Measurements from ENCODE around the gene FAM9C.
"Not testable (repeated sequence)": the region's sequence is repeated elsewhere in the genome, so short reads cannot be mapped to it uniquely, and the experiment has no call there.

The FAM9C gene

GRCh38 chrX:13044441-13044840 is at the start of gene FAM9C:
Gene FAM9C (minus strand): TSS chrX:13044620. CDS start chrX:13043789, 831 bp downstream.
- no peak for DNase-seq (ENCODE audit: low read depth)

- DNase-seq (ENCODE audit: low read depth): no peak
Observed at GRCh38 chrX:13093529-13094140, 49.2 kb upstream of the FAM9C start.

- peak; percentile 47 for DNase-seq (ENCODE audit: low read depth)
Observed at GRCh38 chrX:13092455-13092941, 48.1 kb upstream of the FAM9C start.

GRCh38 chrX:13091111-13091765 is 46.8 kb upstream of the FAM9C start:
- DNase-seq (ENCODE audit: low read depth): no peak

- DNase-seq (ENCODE audit: low read depth): no peak
Observed at GRCh38 chrX:13090339-13091110, 46.1 kb upstream of the FAM9C start.

GRCh38 chrX:13090027-13090338 is 45.6 kb upstream of the FAM9C start:
- no peak for DNase-seq (ENCODE audit: low read depth)

- DNase-seq (ENCODE audit: low read depth): no peak
Observed at GRCh38 chrX:13088156-13088487, 43.7 kb upstream of the FAM9C start.

GRCh38 chrX:13087322-13088155 is 43.1 kb upstream of the FAM9C start:
- no peak for DNase-seq (ENCODE audit: low read depth)

- DNase-seq (ENCODE audit: low read depth): not testable (repeated sequence)
Observed at GRCh38 chrX:13086793-13087321, 42.4 kb upstream of the FAM9C start.

GRCh38 chrX:13086076-13086475 is 41.7 kb upstream of the FAM9C start:
- DNase-seq (ENCODE audit: low read depth): no peak

- no peak for DNase-seq (ENCODE audit: low read depth)
Observed at GRCh38 chrX:13085526-13085925, 41.1 kb upstream of the FAM9C start.

- DNase-seq (ENCODE audit: low read depth): no peak
Observed at GRCh38 chrX:13084611-13085010, 40.2 kb upstream of the FAM9C start.

- DNase-seq (ENCODE audit: low read depth): not testable (repeated sequence)
Observed at GRCh38 chrX:13083755-13084326, 39.4 kb upstream of the FAM9C start.

GRCh38 chrX:13082206-13083065 is 38.0 kb upstream of the FAM9C start:
- no peak for DNase-seq (ENCODE audit: low read depth)

- no peak for DNase-seq (ENCODE audit: low read depth)
Observed at GRCh38 chrX:13081395-13082205, 37.2 kb upstream of the FAM9C start.

- no peak for DNase-seq (ENCODE audit: low read depth)
Observed at GRCh38 chrX:13080128-13080795, 35.8 kb upstream of the FAM9C start.

- DNase-seq (ENCODE audit: low read depth): no peak
Observed at GRCh38 chrX:13078739-13079444, 34.5 kb upstream of the FAM9C start.

- no peak for DNase-seq (ENCODE audit: low read depth)
Observed at GRCh38 chrX:13077168-13077567, 32.7 kb upstream of the FAM9C start.
